NCI-H1105 treated with DMSO at 0.1 percent for 48 hours (cell line): ENCODE results near the gene UTS2.

ENCODE experiments used
- DNase-seq: peaks from one replicate; lab custom pipeline; 2025; lab: John Stamatoyannopoulos, UW

Gene UTS2

GRCh38 chr1:7810395-7810794 lies 42.5 kb downstream of the UTS2 start:
- no peak for DNase-seq

- DNase-seq = no peak
These were observed 43.1 kb downstream of the UTS2 start for GRCh38 chr1:7809742-7810141.

GRCh38 chr1:7808253-7808844 lies 44.5 kb downstream of the UTS2 start:
- peak; percentile 55 for DNase-seq

GRCh38 chr1:7805460-7805859 lies 47.4 kb downstream of the UTS2 start:
- no peak for DNase-seq
